ENCODE data around the gene ANKRD18A.
"Not testable (repeated sequence)": the region's sequence is repeated elsewhere in the genome, so short reads cannot be mapped to it uniquely, and the experiment has no call there.

ANKRD18A gene

GRCh38 chr9:38566048-38566447 is 54.3 kb downstream of the ANKRD18A start:
- H3K9ac ChIP-seq (ENCODE audit: insufficient read length, low read depth); H3K27me3 ChIP-seq (ENCODE audit: insufficient read depth, insufficient read length); H3K4me1 ChIP-seq (ENCODE audit: insufficient read depth, insufficient read length); H3K4me3 ChIP-seq (ENCODE audit: insufficient read length, low read depth); H3K9me3 ChIP-seq (ENCODE audit: insufficient read depth, low read length); DNase-seq (ENCODE audit: low read depth, low spot score): not testable (repeated sequence)
- H3K36me3 ChIP-seq (ENCODE audit: insufficient read depth, insufficient read length, low read length), result peaks cover 19% of the 10 kb centered on the region

- not testable (repeated sequence) for H3K27me3 ChIP-seq (ENCODE audit: insufficient read depth, insufficient read length); H3K9ac ChIP-seq (ENCODE audit: insufficient read length, low read depth); H3K9me3 ChIP-seq (ENCODE audit: insufficient read depth, low read length); H3K4me1 ChIP-seq (ENCODE audit: insufficient read depth, insufficient read length); DNase-seq (ENCODE audit: low read depth, low spot score); H3K4me3 ChIP-seq (ENCODE audit: insufficient read length, low read depth)
- peaks cover 12% of the 10 kb centered on the region for H3K36me3 ChIP-seq (ENCODE audit: insufficient read depth, insufficient read length, low read length)
Observed at GRCh38 chr9:38565178-38565577, 55.2 kb downstream of the ANKRD18A start.

- not testable (repeated sequence) for H3K9ac ChIP-seq (ENCODE audit: insufficient read length, low read depth); H3K27me3 ChIP-seq (ENCODE audit: insufficient read depth, insufficient read length); H3K4me1 ChIP-seq (ENCODE audit: insufficient read depth, insufficient read length); H3K9me3 ChIP-seq (ENCODE audit: insufficient read depth, low read length); DNase-seq (ENCODE audit: low read depth, low spot score); H3K4me3 ChIP-seq (ENCODE audit: insufficient read length, low read depth); H3K36me3 ChIP-seq (ENCODE audit: insufficient read depth, insufficient read length, low read length)
Observed at GRCh38 chr9:38563911-38564310, 56.5 kb downstream of the ANKRD18A start.

- not testable (repeated sequence) for H3K9ac ChIP-seq (ENCODE audit: insufficient read length, low read depth); H3K4me1 ChIP-seq (ENCODE audit: insufficient read depth, insufficient read length); H3K36me3 ChIP-seq (ENCODE audit: insufficient read depth, insufficient read length, low read length); H3K4me3 ChIP-seq (ENCODE audit: insufficient read length, low read depth); DNase-seq (ENCODE audit: low read depth, low spot score); H3K27me3 ChIP-seq (ENCODE audit: insufficient read depth, insufficient read length); H3K9me3 ChIP-seq (ENCODE audit: insufficient read depth, low read length)
Observed at GRCh38 chr9:38561134-38561533, 59.3 kb downstream of the ANKRD18A start.

GRCh38 chr9:38559172-38559571 is 61.2 kb downstream of the ANKRD18A start:
- H3K4me1 ChIP-seq (ENCODE audit: insufficient read depth, insufficient read length); H3K27me3 ChIP-seq (ENCODE audit: insufficient read depth, insufficient read length); DNase-seq (ENCODE audit: low read depth, low spot score); H3K4me3 ChIP-seq (ENCODE audit: insufficient read length, low read depth); H3K9me3 ChIP-seq (ENCODE audit: insufficient read depth, low read length); H3K36me3 ChIP-seq (ENCODE audit: insufficient read depth, insufficient read length, low read length); H3K9ac ChIP-seq (ENCODE audit: insufficient read length, low read depth): not testable (repeated sequence)

- H3K36me3 ChIP-seq (ENCODE audit: insufficient read depth, insufficient read length, low read length); H3K27me3 ChIP-seq (ENCODE audit: insufficient read depth, insufficient read length); H3K4me1 ChIP-seq (ENCODE audit: insufficient read depth, insufficient read length); H3K4me3 ChIP-seq (ENCODE audit: insufficient read length, low read depth); H3K9ac ChIP-seq (ENCODE audit: insufficient read length, low read depth); H3K9me3 ChIP-seq (ENCODE audit: insufficient read depth, low read length); DNase-seq (ENCODE audit: low read depth, low spot score): not testable (repeated sequence)
Observed at GRCh38 chr9:38557746-38558145, 62.6 kb downstream of the ANKRD18A start.

- H3K4me3 ChIP-seq (ENCODE audit: insufficient read length, low read depth); H3K9me3 ChIP-seq (ENCODE audit: insufficient read depth, low read length); H3K4me1 ChIP-seq (ENCODE audit: insufficient read depth, insufficient read length); H3K36me3 ChIP-seq (ENCODE audit: insufficient read depth, insufficient read length, low read length); DNase-seq (ENCODE audit: low read depth, low spot score); H3K27me3 ChIP-seq (ENCODE audit: insufficient read depth, insufficient read length); H3K9ac ChIP-seq (ENCODE audit: insufficient read length, low read depth): not testable (repeated sequence)
Observed at GRCh38 chr9:38554966-38555365, 65.4 kb downstream of the ANKRD18A start.

- not testable (repeated sequence) for H3K9me3 ChIP-seq (ENCODE audit: insufficient read depth, low read length); H3K4me3 ChIP-seq (ENCODE audit: insufficient read length, low read depth); DNase-seq (ENCODE audit: low read depth, low spot score)
Observed at GRCh38 chr9:38553019-38553418, 67.4 kb downstream of the ANKRD18A start.

GRCh38 chr9:38546497-38547163 is 73.8 kb downstream of the ANKRD18A start:
- not testable (repeated sequence) for DNase-seq (ENCODE audit: low read depth, low spot score); H3K9me3 ChIP-seq (ENCODE audit: insufficient read depth, low read length); H3K27me3 ChIP-seq (ENCODE audit: insufficient read depth, insufficient read length); H3K4me1 ChIP-seq (ENCODE audit: insufficient read depth, insufficient read length); H3K4me3 ChIP-seq (ENCODE audit: insufficient read length, low read depth); H3K36me3 ChIP-seq (ENCODE audit: insufficient read depth, insufficient read length, low read length); H3K9ac ChIP-seq (ENCODE audit: insufficient read length, low read depth)

More at GRCh38 chr9:38553019-38553418, 67.4 kb downstream of the ANKRD18A start:
- H3K36me3 ChIP-seq (ENCODE audit: insufficient read depth, insufficient read length, low read length); H3K27me3 ChIP-seq (ENCODE audit: insufficient read depth, insufficient read length); H3K9ac ChIP-seq (ENCODE audit: insufficient read length, low read depth); H3K4me1 ChIP-seq (ENCODE audit: insufficient read depth, insufficient read length): not testable (repeated sequence)

- H3K36me3 ChIP-seq (ENCODE audit: insufficient read depth, insufficient read length, low read length); H3K4me3 ChIP-seq (ENCODE audit: insufficient read length, low read depth); H3K27me3 ChIP-seq (ENCODE audit: insufficient read depth, insufficient read length); DNase-seq (ENCODE audit: low read depth, low spot score); H3K4me1 ChIP-seq (ENCODE audit: insufficient read depth, insufficient read length); H3K9ac ChIP-seq (ENCODE audit: insufficient read length, low read depth); H3K9me3 ChIP-seq (ENCODE audit: insufficient read depth, low read length): not testable (repeated sequence)
Observed at GRCh38 chr9:38540535-38540934, 79.9 kb downstream of the ANKRD18A start.

Data from NT2/D1 (cell line).